ENCODE measurements around the gene ALG1.

- no peak for TF ChIP-seq CTCF (IDR thresholded peaks at IDR 0.05; ENCODE audit: insufficient read depth, low read depth, low read length)
- no peak for TF ChIP-seq EZH2 (IDR thresholded peaks at IDR 0.05; ENCODE audit: insufficient read depth, low read length)
These were observed 42.6 kb upstream of the ALG1 start for GRCh38 chr16:5028950-5029475.

Measured in astrocyte (in vitro differentiated cells and primary cell).